Endothelial cell of umbilical vein (primary cell): ENCODE measurements around the gene LAMTOR2. TPM values are rescaled to one million over a fixed set of nuclear protein-coding genes. Genes with fewer than 3 reads are reported as not detected.

ENCODE experiments used
- BruUV-seq: library from RNA; stranded (reverse); fragments of 400-500 nt; replicated peaks from 2 replicates; lab custom pipeline; 2021; lab: Mats Ljungman, UMichigan
- CTCF ChIA-PET: fragments of 300-600, 350-600 bp; sonication (Branson Sonifier 250); formaldehyde crosslinking; loops from one replicate; lab custom pipeline; 2021; ENCODE audit warnings: antibody characterized with exemption, inconsistent platforms; lab: Charles Lee
- POLR2A ChIA-PET: fragments of 300-600, 350-600 bp; sonication (Branson Sonifier 250); formaldehyde crosslinking; loops from one replicate; lab custom pipeline; 2021; ENCODE audit warnings: antibody characterized with exemption, inconsistent platforms; lab: Charles Lee
- DNase-seq: peaks from one replicate; pipeline ENCODE4 v3.0.0-alpha.2; 2011; ENCODE audit warnings: low read depth, low spot score
- FAIRE-seq: peaks from 2 replicates; lab custom pipeline; 2011; peaks lifted over from hg19 to GRCh38; lab: Jason Lieb, UNC
- H2AFZ ChIP-seq: 2 replicates; pipeline ENCODE4 v1.6.0; 2012; ENCODE audit warnings: low read depth, low read length, control low read depth, inconsistent platforms
- H3K27ac ChIP-seq: 2 replicates; pipeline ENCODE4 v1.5.1; 2011; ENCODE audit warnings: low read depth, mild to moderate bottlenecking, control low read depth, low read length, moderate library complexity; ENCODE audit not compliant: insufficient read depth
- H3K27me3 ChIP-seq, 2 experiments: 2 replicates each; pipeline versions ENCODE4 v1.6.0 to v1.6.1; 2011; ENCODE audit warnings: low read length in 2 of 2, mixed read lengths in 1 of 2; ENCODE audit not compliant: control insufficient read depth in 2 of 2, insufficient read depth in 2 of 2
- H3K36me3 ChIP-seq, 2 experiments: 2 replicates in 1 of 2; 3 replicates in 1 of 2; pipeline ENCODE4 v1.5.1; 2011; ENCODE audit warnings: low read length in 2 of 2, mild to moderate bottlenecking in 1 of 2, moderate library complexity in 1 of 2; ENCODE audit not compliant: control insufficient read depth in 2 of 2, insufficient read depth in 2 of 2; ENCODE audit errors: extremely low read depth in 1 of 2
- H3K4me1 ChIP-seq: 3 replicates; pipeline ENCODE4 v1.5.1; 2011; ENCODE audit warnings: mild to moderate bottlenecking, low read length; ENCODE audit not compliant: control insufficient read depth, insufficient read depth; ENCODE audit errors: extremely low read depth
- H3K4me2 ChIP-seq: 2 replicates; pipeline ENCODE4 v1.6.1; 2011; ENCODE audit warnings: low read length, control low read depth, mixed read lengths; ENCODE audit not compliant: insufficient read depth
- H3K4me3 ChIP-seq, 3 experiments: fragments of 200-600 bp in 1 of 3; sonication (generic), shearing (Covaris generic) in 1 of 3; replicated peaks in 1 of 3; 2 replicates each; pipeline ENCODE4 v1.5.1; 2011 to 2016; ENCODE audit warnings: control low read depth in 3 of 3, low read length in 3 of 3, mild to moderate bottlenecking in 2 of 3, inconsistent platforms in 1 of 3, low read depth in 1 of 3, moderate library complexity in 1 of 3; ENCODE audit not compliant: insufficient read depth in 1 of 3
- H3K79me2 ChIP-seq: 2 replicates; pipeline ENCODE4 v1.6.0; 2012; ENCODE audit warnings: low read length, inconsistent platforms; ENCODE audit not compliant: control insufficient read depth, insufficient read depth
- H3K9ac ChIP-seq: replicated peaks from 2 replicates; pipeline ENCODE3; 2011; ENCODE audit warnings: low read length, control low read depth; ENCODE audit not compliant: insufficient read depth; ENCODE audit errors: extremely low read depth
- H3K9me1 ChIP-seq: replicated peaks from 3 replicates; pipeline ENCODE4 v1.6.0; 2011; ENCODE audit warnings: mild to moderate bottlenecking, low read length; ENCODE audit not compliant: control insufficient read depth, insufficient read depth; ENCODE audit errors: extremely low read depth
- H3K9me3 ChIP-seq: replicated peaks from 2 replicates; pipeline ENCODE4 v1.5.1; 2012; ENCODE audit warnings: low read length, inconsistent platforms; ENCODE audit not compliant: control insufficient read depth, insufficient read depth
- H4K20me1 ChIP-seq: replicated peaks from 2 replicates; pipeline ENCODE3; 2011; ENCODE audit warnings: mild to moderate bottlenecking, low read length; ENCODE audit not compliant: control insufficient read depth, insufficient read depth; ENCODE audit errors: extremely low read depth
- EZH2 ChIP-seq: IDR thresholded peaks from 2 replicates; pipeline ENCODE4 v1.6.1; 2012; ENCODE audit warnings: borderline replicate concordance, low read depth, mild to moderate bottlenecking, moderate library complexity, low read length, inconsistent platforms; ENCODE audit not compliant: severe bottlenecking
- FOS ChIP-seq: IDR thresholded peaks from 2 replicates; pipeline ENCODE4 v1.6.1; 2011; ENCODE audit warnings: mild to moderate bottlenecking, low read length, moderate library complexity, borderline replicate concordance; ENCODE audit not compliant: insufficient read depth
- GATA2 ChIP-seq: IDR thresholded peaks from 2 replicates; pipeline ENCODE4 v1.7.0; 2011; ENCODE audit warnings: low read depth, mild to moderate bottlenecking, moderate library complexity, mixed read lengths, low read length; ENCODE audit not compliant: insufficient read length, insufficient read depth
- JUN ChIP-seq: IDR thresholded peaks from 2 replicates; pipeline ENCODE4 v1.6.1; 2011; ENCODE audit warnings: borderline replicate concordance, low read depth; ENCODE audit not compliant: insufficient read length, insufficient read depth
- MYC ChIP-seq: IDR thresholded peaks from one replicate; pipeline ENCODE4 v1.6.1; 2011; ENCODE audit warnings: mild to moderate bottlenecking, low read depth, low read length
- POLR2A ChIP-seq: IDR thresholded peaks from 2 replicates; pipeline ENCODE4 v1.6.1; 2012; ENCODE audit warnings: low read depth, mild to moderate bottlenecking, control low read depth, low read length
- POLR2AphosphoS5 ChIP-seq: IDR thresholded peaks from 2 replicates; pipeline ENCODE4 v1.6.1; 2012; ENCODE audit warnings: low read depth, mild to moderate bottlenecking, control low read depth, low read length, moderate library complexity; ENCODE audit not compliant: insufficient read depth
- dilution Hi-C: fragments of 300-500 bp; cut with MboI; formaldehyde crosslinking; loops from one replicate; pipeline ENCODE4 v1.15.0; 2019; ENCODE audit warnings: low sequenced_read_pairs; ENCODE audit not compliant: extremely low pct_ligation_motif_present
- intact Hi-C: fragments of 100-400 bp; cut with micrococcal nuclease; formaldehyde crosslinking; loops from one replicate; pipeline ENCODE4 v1.10.0; 2022
- polyA plus RNA-seq, 4 experiments: library from polyadenylated mRNA; depleted of rRNA in 3 of 4; stranded (reverse) in 3 of 4; unstranded in 1 of 4; fragments of >200 nt; gene quantifications; 2 replicates each; pipeline versions ENCODE4 v1.2.1 to v1.2.3, GENCODE V29; 2011 to 2012; ENCODE audit warnings: missing spikeins in 1 of 4
- total RNA-seq: library from RNA; stranded (reverse); gene quantifications from 2 replicates; pipeline ENCODE4 v1.2.3, GENCODE V29; 2021
- TF ChIP-seq, protein P1 (sequence below), 2 donors: IDR thresholded peaks; 1 replicate in 1 of 2; 2 replicates in 1 of 2; pipeline ENCODE4 v1.5.1; 2011; ENCODE audit warnings: low read length in 2 of 2, mild to moderate bottlenecking in 2 of 2, moderate library complexity in 2 of 2, control low read depth in 1 of 2, inconsistent platforms in 1 of 2, low read depth in 1 of 2; ENCODE audit not compliant: insufficient read depth in 1 of 2; ENCODE audit errors: extremely low read depth in 1 of 2
- TF ChIP-seq, protein P2 (sequence below): IDR thresholded peaks from 2 replicates; pipeline ENCODE4 v1.6.1; 2011; ENCODE audit not compliant: insufficient read depth, insufficient read length

LAMTOR2 gene
- total and polyA plus RNA-seq, 2 donors (not counting 3 experiments of a cell fraction or from before 2014, with no cell fraction given) = 77.7 to 136 TPM

DNA sequence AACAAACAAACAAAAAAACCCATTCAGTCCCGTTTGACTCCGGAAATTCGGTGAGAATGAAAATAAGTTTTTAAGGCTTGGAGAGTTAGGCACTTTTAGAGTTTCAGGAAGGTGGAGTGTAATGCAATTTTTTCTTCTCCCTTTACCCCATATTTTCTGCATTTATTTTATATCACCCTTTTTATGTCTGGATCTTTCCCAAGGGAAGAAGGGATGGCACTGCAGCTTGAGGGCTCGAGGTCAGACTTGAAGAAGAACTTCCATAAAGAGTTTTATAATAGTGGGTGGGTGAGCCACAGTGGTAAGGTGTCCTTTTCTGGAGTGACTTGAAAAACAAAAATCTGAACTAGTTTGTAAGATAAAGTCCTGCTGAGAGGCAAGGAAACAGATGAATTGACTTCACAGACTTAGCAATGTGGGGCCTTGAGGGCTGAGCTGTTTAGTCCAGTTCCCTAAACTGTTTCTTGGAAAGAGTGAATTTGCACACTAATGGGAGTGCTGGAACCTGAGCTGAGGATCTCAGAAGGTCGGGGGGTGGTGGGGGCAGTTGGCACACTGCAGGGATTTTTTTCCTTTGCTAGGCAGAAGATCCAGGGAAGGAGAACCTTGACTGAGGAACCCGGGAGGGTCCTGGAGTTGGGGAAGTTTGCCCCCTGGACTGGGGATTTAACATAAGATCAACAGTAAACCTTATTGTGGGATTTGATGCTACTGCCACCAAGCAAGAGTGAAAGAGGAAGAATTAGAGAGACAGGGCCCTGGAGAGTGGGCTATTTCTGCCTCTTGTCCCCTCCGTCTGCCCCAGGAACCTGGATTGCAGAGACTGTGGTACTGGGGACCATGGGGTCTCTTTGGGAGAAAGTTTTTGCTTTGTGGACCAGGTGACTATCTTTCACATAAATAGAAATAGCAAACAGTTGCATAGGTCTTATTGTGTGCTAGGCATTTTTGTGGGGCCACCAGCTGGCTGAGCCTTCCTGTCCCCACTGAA is 29.5 kb downstream of the LAMTOR2 start:
- H3K4me1 ChIP-seq = peaks cover 24% of the 10 kb centered on the region
- no peaks in the 10 kb centered on the region for H3K27me3 ChIP-seq
- peaks cover 24% of the 10 kb centered on the region for H3K79me2 ChIP-seq
- CTCF ChIA-PET = interaction anchor here (0.9 to 21.0 kb wide), 5 partner anchors 13 to 47 kb away, joined by 3 to 627 read pairs (median 10); no protein-coding TSS in a partner anchor
- no peak overlapping the region for H3K4me3 ChIP-seq
- TF ChIP-seq GATA2 (no peak), EZH2 (no peak), FOS (no peak), POLR2AphosphoS5 (no peak), JUN (no peak), POLR2A (no peak), MYC (no peak)
- TF ChIP-seq, protein P1, sequence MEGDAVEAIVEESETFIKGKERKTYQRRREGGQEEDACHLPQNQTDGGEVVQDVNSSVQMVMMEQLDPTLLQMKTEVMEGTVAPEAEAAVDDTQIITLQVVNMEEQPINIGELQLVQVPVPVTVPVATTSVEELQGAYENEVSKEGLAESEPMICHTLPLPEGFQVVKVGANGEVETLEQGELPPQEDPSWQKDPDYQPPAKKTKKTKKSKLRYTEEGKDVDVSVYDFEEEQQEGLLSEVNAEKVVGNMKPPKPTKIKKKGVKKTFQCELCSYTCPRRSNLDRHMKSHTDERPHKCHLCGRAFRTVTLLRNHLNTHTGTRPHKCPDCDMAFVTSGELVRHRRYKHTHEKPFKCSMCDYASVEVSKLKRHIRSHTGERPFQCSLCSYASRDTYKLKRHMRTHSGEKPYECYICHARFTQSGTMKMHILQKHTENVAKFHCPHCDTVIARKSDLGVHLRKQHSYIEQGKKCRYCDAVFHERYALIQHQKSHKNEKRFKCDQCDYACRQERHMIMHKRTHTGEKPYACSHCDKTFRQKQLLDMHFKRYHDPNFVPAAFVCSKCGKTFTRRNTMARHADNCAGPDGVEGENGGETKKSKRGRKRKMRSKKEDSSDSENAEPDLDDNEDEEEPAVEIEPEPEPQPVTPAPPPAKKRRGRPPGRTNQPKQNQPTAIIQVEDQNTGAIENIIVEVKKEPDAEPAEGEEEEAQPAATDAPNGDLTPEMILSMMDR (IDR thresholded peaks at IDR 0.05; ENCODE audit: extremely low read depth in 1 of 2, insufficient read depth in 1 of 2, low read depth in 1 of 2, low read length in 2 of 2) = no peak
- TF ChIP-seq, protein P2, sequence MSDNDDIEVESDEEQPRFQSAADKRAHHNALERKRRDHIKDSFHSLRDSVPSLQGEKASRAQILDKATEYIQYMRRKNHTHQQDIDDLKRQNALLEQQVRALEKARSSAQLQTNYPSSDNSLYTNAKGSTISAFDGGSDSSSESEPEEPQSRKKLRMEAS = no peak
- H3K27ac ChIP-seq = no peak overlapping the region
- POLR2A ChIA-PET = no interaction called here
- no peak overlapping the region for H2AFZ ChIP-seq
- H3K4me2 ChIP-seq = no peak overlapping the region
- FAIRE-seq (no peak), DNase-seq (no peak)
- intact Hi-C loops (loop anchor here (10.0 kb wide), 1 partner anchor 251 kb away; the partner anchor contains the start of genes CCT3 and TSACC), dilution Hi-C loops (no loop called here)
- no peaks in the 10 kb centered on the region for H3K9me3 ChIP-seq
- no TSS peak for BruUV-seq
- peaks cover 0 to 3% of the 10 kb centered on the region in 2 experiments for H3K36me3 ChIP-seq
- H4K20me1 ChIP-seq = no peaks in the 10 kb centered on the region
- no peaks in the 10 kb centered on the region for H3K9me1 ChIP-seq
- no peak overlapping the region for H3K9ac ChIP-seq
